CD14-positive monocyte (primary cell): Measurements from ENCODE around the gene FAM13C. TPM values are rescaled to one million over a fixed set of nuclear protein-coding genes. Genes with fewer than 3 reads are reported as not detected.

Experiments used
- DNase-seq, 3 donors: peaks; one replicate each; pipeline ENCODE4 v3.0.0-alpha.2; 2011 to 2022
- H2AFZ ChIP-seq: 2 replicates; pipeline ENCODE4 v1.6.0; 2012; ENCODE audit warnings: mild to moderate bottlenecking, low read depth, low read length, inconsistent platforms; ENCODE audit not compliant: insufficient read depth, poor library complexity, severe bottlenecking
- H3K27ac ChIP-seq, 2 donors: 1 replicate in 1 of 2; 2 replicates in 1 of 2; pipeline ENCODE4 v1.5.1; 2012 to 2013; ENCODE audit warnings: low read length in 2 of 2, control low read depth in 1 of 2, inconsistent platforms in 1 of 2, low read depth in 1 of 2, mild to moderate bottlenecking in 1 of 2
- H3K27me3 ChIP-seq, 2 donors: one replicate each; pipeline versions ENCODE4 v1.6.0 to v1.6.1; 2011 to 2013; ENCODE audit warnings: low read length in 2 of 2; ENCODE audit not compliant: control insufficient read depth in 2 of 2, insufficient read depth in 2 of 2
- H3K36me3 ChIP-seq, 2 donors: replicated peaks in 1 of 2; 1 replicate in 1 of 2; 2 replicates in 1 of 2; pipeline versions ENCODE4 v1.5.1 to v1.6.1; 2012 to 2013; ENCODE audit warnings: low read length in 2 of 2, control low read depth in 1 of 2, inconsistent platforms in 1 of 2, mild to moderate bottlenecking in 1 of 2; ENCODE audit not compliant: insufficient read depth in 2 of 2, control insufficient read depth in 1 of 2
- H3K4me1 ChIP-seq, 2 donors: 1 replicate in 1 of 2; 2 replicates in 1 of 2; pipeline versions ENCODE4 v1.5.1 to v1.6.1; 2012 to 2013; ENCODE audit warnings: low read length in 2 of 2, control low read depth in 1 of 2, inconsistent platforms in 1 of 2, mild to moderate bottlenecking in 1 of 2, moderate library complexity in 1 of 2; ENCODE audit not compliant: insufficient read depth in 2 of 2, control insufficient read depth in 1 of 2
- H3K4me2 ChIP-seq: replicated peaks from 2 replicates; pipeline ENCODE3; 2012; ENCODE audit warnings: low read length, moderate library complexity, mild to moderate bottlenecking; ENCODE audit not compliant: poor library complexity, severe bottlenecking; ENCODE audit errors: extremely low read depth
- H3K4me3 ChIP-seq, 3 experiments: fragments of 200-600 bp in 1 of 3; sonication (generic) in 1 of 3; replicated peaks in 1 of 3; 1 replicate in 2 of 3; 2 replicates in 1 of 3; pipeline ENCODE4 v1.5.1; 2011 to 2013; ENCODE audit warnings: low read length in 3 of 3, mild to moderate bottlenecking in 3 of 3, control low read depth in 2 of 3, low read depth in 2 of 3, inconsistent platforms in 1 of 3, moderate library complexity in 1 of 3
- H3K79me2 ChIP-seq: 2 replicates; pipeline ENCODE4 v1.6.0; 2012; ENCODE audit warnings: mild to moderate bottlenecking, control low read depth, inconsistent platforms, low read length, moderate library complexity; ENCODE audit not compliant: insufficient read depth
- H3K9ac ChIP-seq: 2 replicates; pipeline ENCODE4 v1.6.0; 2017; ENCODE audit warnings: low read length, mild to moderate bottlenecking; ENCODE audit not compliant: insufficient read depth, poor library complexity, severe bottlenecking
- H3K9me3 ChIP-seq, 2 donors: replicated peaks in 1 of 2; 1 replicate in 1 of 2; 2 replicates in 1 of 2; pipeline versions ENCODE4 v1.5.1 to v1.6.1; 2012 to 2013; ENCODE audit warnings: low read length in 2 of 2, control low read depth in 1 of 2; ENCODE audit not compliant: control insufficient read depth in 1 of 2, insufficient read depth in 1 of 2
- H4K20me1 ChIP-seq: 2 replicates; pipeline ENCODE4 v1.6.0; 2012; ENCODE audit warnings: mild to moderate bottlenecking, low read length, control low read depth, moderate library complexity; ENCODE audit not compliant: insufficient read depth
- H3K27ac Mint-ChIP-seq, 7 donors: one replicate each; pipeline ENCODE4 v1.8.0; 2020; ENCODE audit warnings: mild to moderate bottlenecking in 7 of 7, mixed read lengths in 7 of 7, moderate library complexity in 6 of 7, inconsistent platforms in 2 of 7
- H3K27me3 Mint-ChIP-seq, 3 donors: one replicate each; pipeline ENCODE4 v1.8.0; 2021 to 2022; ENCODE audit warnings: low read depth in 3 of 3, mild to moderate bottlenecking in 3 of 3, mixed read lengths in 3 of 3, moderate library complexity in 3 of 3, inconsistent platforms in 1 of 3
- H3K36me3 Mint-ChIP-seq, 2 donors: one replicate each; pipeline ENCODE4 v1.8.0; 2020; ENCODE audit warnings: mixed read lengths in 2 of 2, inconsistent platforms in 1 of 2, mild to moderate bottlenecking in 1 of 2
- H3K4me1 Mint-ChIP-seq: one replicate; pipeline ENCODE4 v1.8.0; 2020; ENCODE audit warnings: mild to moderate bottlenecking, mixed read lengths
- H3K4me3 Mint-ChIP-seq, 2 donors: one replicate each; pipeline ENCODE4 v1.8.0; 2020; ENCODE audit warnings: mild to moderate bottlenecking in 2 of 2, mixed read lengths in 2 of 2, moderate library complexity in 1 of 2
- H3K9me3 Mint-ChIP-seq, 7 donors: one replicate each; pipeline ENCODE4 v1.8.0; 2020 to 2022; ENCODE audit warnings: mixed read lengths in 7 of 7, mild to moderate bottlenecking in 6 of 7, moderate library complexity in 6 of 7, inconsistent platforms in 2 of 7
- CTCF ChIP-seq: fragments of 200-600 bp; IDR thresholded peaks from one replicate; pipeline ENCODE4 v1.8.0; 2022; ENCODE audit warnings: antibody characterized with exemption, mild to moderate bottlenecking
- WGBS: methylation state at CpG from one replicate; pipeline ENCODE4 v1.1.5; 2013; ENCODE audit warnings: missing lambda C conversion rate; ENCODE audit not compliant: insufficient coverage; 5-methylcytosine and 5-hydroxymethylcytosine counted together
- intact Hi-C, 2 donors: fragments of 100-400 bp; cut with micrococcal nuclease; formaldehyde crosslinking; loops; one replicate each; pipeline versions ENCODE4 v1.15.0 to v1.15.1; 2023
- polyA plus RNA-seq, 3 donors: library from polyadenylated mRNA; depleted of rRNA in 1 of 3; unstranded in 2 of 3; stranded (reverse) in 1 of 3; fragments of 300-500 nt in 2 of 3; fragments of >200 nt in 1 of 3; fragmentation: Illumina TruSeq in 2 of 3; gene quantifications; 1 replicate in 2 of 3; 2 replicates in 1 of 3; pipeline ENCODE4 v1.2.3, GENCODE V29; 2012 to 2021

The FAM13C gene
- polyA plus RNA-seq, 3 donors: not detected

GRCh38 chr10:59287587-59288255 is 74.6 kb downstream of the FAM13C start:
- peaks cover 0 to 2% (median 0%) of the 10 kb centered on the region in 7 donors for H3K9me3 Mint-ChIP-seq
- H3K27me3 ChIP-seq: no peaks in the 10 kb centered on the region
- no peaks in the 10 kb centered on the region for H4K20me1 ChIP-seq
- H3K4me1 ChIP-seq: no peaks in the 10 kb centered on the region
- no peak overlapping the region for H3K27ac ChIP-seq
- H3K9me3 ChIP-seq: no peaks in the 10 kb centered on the region
- H3K4me3 ChIP-seq: no peak overlapping the region
- no peak overlapping the region for H2AFZ ChIP-seq
- H3K4me2 ChIP-seq: no peak overlapping the region
- no peak for TF ChIP-seq CTCF
- H3K36me3 Mint-ChIP-seq: no peaks in the 10 kb centered on the region
- DNase-seq: no peak
- H3K4me1 Mint-ChIP-seq: no peaks in the 10 kb centered on the region
- H3K9ac ChIP-seq: no peak overlapping the region
- intact Hi-C loops: no loop called here
- H3K36me3 ChIP-seq: no peaks in the 10 kb centered on the region
- no peaks in the 10 kb centered on the region for H3K79me2 ChIP-seq
- 100% methylated on average over 1 of the region's 3 CpGs for WGBS
- no peaks in the 10 kb centered on the region for H3K27me3 Mint-ChIP-seq
- H3K4me3 Mint-ChIP-seq: no peak overlapping the region
- no peak overlapping the region for H3K27ac Mint-ChIP-seq

- H3K36me3 ChIP-seq: no peaks in the 10 kb centered on the region
- Mint-ChIP-seq H3K4me1 (no peaks in the 10 kb centered on the region), H3K9me3 (peaks cover 0 to 2% (median 0%) of the 10 kb centered on the region in 7 donors), H3K27ac (no peak overlapping the region), H3K4me3 (no peak overlapping the region), H3K36me3 (no peaks in the 10 kb centered on the region), H3K27me3 (peaks cover 0 to 2% (median 0%) of the 10 kb centered on the region in 3 donors)
- no peak overlapping the region for H3K9ac ChIP-seq
- H3K27me3 ChIP-seq: no peaks in the 10 kb centered on the region
- no peaks in the 10 kb centered on the region for H4K20me1 ChIP-seq
- intact Hi-C loops: no loop called here
- no peaks in the 10 kb centered on the region for H3K79me2 ChIP-seq
- no peaks in the 10 kb centered on the region for H3K9me3 ChIP-seq
- H3K27ac ChIP-seq: no peak overlapping the region
- WGBS: no CpG with 5 or more reads among the region's 4 CpGs
- H3K4me1 ChIP-seq: no peaks in the 10 kb centered on the region
- TF ChIP-seq CTCF: no peak
- H2AFZ ChIP-seq: no peak overlapping the region
- DNase-seq: no peak
- no peak overlapping the region for H3K4me2 ChIP-seq
- H3K4me3 ChIP-seq: no peak overlapping the region
These were observed 76.5 kb downstream of the FAM13C start for GRCh38 chr10:59285848-59286247.
